Hematopoietic multipotent progenitor cell treated with erythropoietin and hydrocortisone succinate and interleukin-3 and kit ligand, for 17 days (in vitro differentiated cells): ENCODE measurements around the gene LTV1.
"Not testable (repeated sequence)": the region's sequence is repeated elsewhere in the genome, so short reads cannot be mapped to it uniquely, and the experiment has no call there.

Experiments
- DNase-seq: peaks from one replicate; pipeline ENCODE4 v3.0.0-alpha.2; 2015; ENCODE audit warnings: low spot score

LTV1 gene

GRCh38 chr6:143842902-143843676 lies at the start of gene LTV1:
Gene LTV1, plus strand, starts transcription at chr6:143843338. Its CDS starts 140 bp downstream, at chr6:143843478.
- peak; percentile 92 for DNase-seq

GRCh38 chr6:143796551-143796950 lies 46.6 kb upstream of the LTV1 start:
- DNase-seq: not testable (repeated sequence)

GRCh38 chr6:143798487-143798886 lies 44.7 kb upstream of the LTV1 start:
- DNase-seq: not testable (repeated sequence)

GRCh38 chr6:143802833-143803565 lies 40.1 kb upstream of the LTV1 start:
- no peak for DNase-seq

- DNase-seq: no peak
Measured at GRCh38 chr6:143803769-143804568, 39.2 kb upstream of the LTV1 start.

- no peak for DNase-seq
Measured at GRCh38 chr6:143804835-143805239, 38.3 kb upstream of the LTV1 start.

GRCh38 chr6:143806282-143807102 lies 36.6 kb upstream of the LTV1 start:
- no peak for DNase-seq

GRCh38 chr6:143807103-143807772 lies 35.9 kb upstream of the LTV1 start:
- no peak for DNase-seq

- no peak for DNase-seq
Measured at GRCh38 chr6:143810745-143811144, 32.4 kb upstream of the LTV1 start.

- DNase-seq: no peak
Measured at GRCh38 chr6:143811501-143812157, 31.5 kb upstream of the LTV1 start.

- DNase-seq: no peak
Measured at GRCh38 chr6:143817621-143818020, 25.5 kb upstream of the LTV1 start.

GRCh38 chr6:143821359-143821758 lies 21.8 kb upstream of the LTV1 start:
- no peak for DNase-seq

- no peak for DNase-seq
Measured at GRCh38 chr6:143822584-143823024, 20.5 kb upstream of the LTV1 start.

- DNase-seq: no peak
Measured at GRCh38 chr6:143823548-143823947, 19.6 kb upstream of the LTV1 start.

- no peak for DNase-seq
Measured at GRCh38 chr6:143828572-143828971, 14.6 kb upstream of the LTV1 start.

- DNase-seq: no peak
Measured at GRCh38 chr6:143836150-143836549, 7.0 kb upstream of the LTV1 start.

GRCh38 chr6:143838395-143838794 lies 4.7 kb upstream of the LTV1 start:
- no peak for DNase-seq

GRCh38 chr6:143839196-143839595 lies 3.9 kb upstream of the LTV1 start:
- DNase-seq: no peak

GRCh38 chr6:143840595-143841265 lies 2.4 kb upstream of the LTV1 start:
- no peak for DNase-seq

GRCh38 chr6:143842461-143842901 lies 657 bp upstream of the LTV1 start:
- no peak for DNase-seq
